A549 (cell line): Measurements from ENCODE around the gene VANGL1. TPM values are rescaled to one million over a fixed set of nuclear protein-coding genes. Genes with fewer than 3 reads are reported as not detected.
A peak's percentile ranks its signal among the peaks of the same experiment; 100 is the strongest.

Experiments
- ATAC-seq, 2 experiments: fragments of 200-7000 bp in 1 of 2; fragments of >200 bp in 1 of 2; cut with Nextera tagmentation in 1 of 2; cut with Tn5 transposase in 1 of 2; 3 replicates each; pipeline versions ENCODE4 v1.8.0 to v1.9.1; 2018 to 2020; ENCODE audit warnings: mild to moderate bottlenecking in 1 of 2, moderate library complexity in 1 of 2
- CTCF ChIA-PET: fragments of 300-600 bp; sonication (Branson Sonifier 250); formaldehyde crosslinking; extraction: SDS; loops from one replicate; lab custom pipeline; 2021; ENCODE audit warnings: antibody characterized with exemption, inconsistent platforms; lab: Yijun Ruan, JAX
- POLR2A ChIA-PET: fragments of 350-600 bp; formaldehyde crosslinking; extraction: SDS; loops from one replicate; lab custom pipeline; 2021; ENCODE audit warnings: antibody characterized with exemption, inconsistent platforms; lab: Yijun Ruan, JAX
- DNase-seq, 2 experiments: peaks; one replicate each; pipeline versions ENCODE4 v3.0.0 to v3.0.0-alpha.2; 2011 to 2016; ENCODE audit warnings: low read depth in 1 of 2, low spot score in 1 of 2
- FAIRE-seq: peaks from 2 replicates; lab custom pipeline; 2011; peaks lifted over from hg19 to GRCh38; lab: Jason Lieb, UNC
- H3K27ac ChIP-seq, 2 experiments: fragments of >200 bp; sonication (Bioruptor Twin); formaldehyde crosslinking; 3 replicates each; pipeline ENCODE4 v1.5.1; 2016 to 2017
- H3K4me1 ChIP-seq: fragments of >200 bp; sonication (Bioruptor Twin); formaldehyde crosslinking; 3 replicates; pipeline ENCODE4 v1.6.1; 2016
- H3K4me2 ChIP-seq: fragments of >200 bp; sonication (Bioruptor Twin); formaldehyde crosslinking; 3 replicates; pipeline ENCODE4 v1.6.1; 2016
- H3K4me3 ChIP-seq: fragments of >200 bp; sonication (Bioruptor Twin); formaldehyde crosslinking; 3 replicates; pipeline ENCODE4 v1.5.1; 2016
- H3K9me3 ChIP-seq: fragments of >200 bp; sonication (Bioruptor Twin); formaldehyde crosslinking; 3 replicates; pipeline ENCODE4 v1.6.1; 2016
- CBX2 ChIP-seq: fragments of 200-600 bp; sonication (generic); IDR thresholded peaks from 2 replicates; pipeline ENCODE4 v1.6.1; 2016; ENCODE audit warnings: low read depth, mild to moderate bottlenecking, borderline replicate concordance
- CBX8 ChIP-seq: fragments of 200-600 bp; sonication (generic); IDR thresholded peaks from 2 replicates; pipeline ENCODE4 v1.6.1; 2016
- CHD2 ChIP-seq: fragments of 150-350 bp; IDR thresholded peaks from 2 replicates; pipeline ENCODE4 v1.6.1; 2014; ENCODE audit warnings: low read length; ENCODE audit not compliant: partially characterized antibody
- CHD4 ChIP-seq: fragments of 200-600 bp; sonication (generic); IDR thresholded peaks from 2 replicates; pipeline ENCODE4 v1.6.1; 2016; ENCODE audit warnings: antibody characterized with exemption, mild to moderate bottlenecking, borderline replicate concordance
- EHMT2 ChIP-seq: fragments of 200-600 bp; sonication (generic); IDR thresholded peaks from 2 replicates; pipeline ENCODE4 v1.6.1; 2016; ENCODE audit warnings: antibody characterized with exemption, low read depth, mild to moderate bottlenecking, moderate library complexity
- EP300 ChIP-seq, 2 experiments: fragments of >200 bp; sonication (Bioruptor Twin); formaldehyde crosslinking; IDR thresholded peaks; 2 replicates in 1 of 2; 3 replicates in 1 of 2; pipeline ENCODE4 v1.6.1; 2016 to 2017
- FOSB ChIP-seq: fragments of 250-450 bp; sonication (Bioruptor Pico); IDR thresholded peaks from 2 replicates; pipeline ENCODE4 v1.5.0; 2020; ENCODE audit warnings: mild to moderate bottlenecking, moderate library complexity
- HDAC2 ChIP-seq: fragments of 200-600 bp; sonication (generic); IDR thresholded peaks from 2 replicates; pipeline ENCODE4 v1.6.1; 2016
- HOXA7 ChIP-seq: fragments of 250-450 bp; sonication (Bioruptor Pico); IDR thresholded peaks from 2 replicates; pipeline ENCODE4 v1.5.0; 2020; ENCODE audit warnings: mild to moderate bottlenecking, moderate library complexity
- HOXB5 ChIP-seq: fragments of 250-450 bp; sonication (Bioruptor Pico); IDR thresholded peaks from 2 replicates; pipeline ENCODE4 v1.5.0; 2020; ENCODE audit warnings: mild to moderate bottlenecking, moderate library complexity
- MAFK ChIP-seq: fragments of 450-650 bp; IDR thresholded peaks from 2 replicates; pipeline ENCODE4 v1.6.1; 2014; ENCODE audit not compliant: partially characterized antibody
- NFE2L2 ChIP-seq: fragments of 150-350 bp; conservative IDR thresholded peaks from 2 replicates; pipeline ENCODE4 v1.6.1; 2014; ENCODE audit warnings: low read length
- PHF8 ChIP-seq: fragments of 200-600 bp; sonication (generic); IDR thresholded peaks from 2 replicates; pipeline ENCODE4 v1.6.1; 2016; ENCODE audit warnings: low read depth, mild to moderate bottlenecking, antibody characterized with exemption, moderate library complexity, borderline replicate concordance
- RAD21 ChIP-seq, 2 experiments: fragments of >200 bp in 1 of 2; sonication (Bioruptor Twin) in 1 of 2; formaldehyde crosslinking in 1 of 2; IDR thresholded peaks in 1 of 2; conservative IDR thresholded peaks in 1 of 2; 2 replicates in 1 of 2; 3 replicates in 1 of 2; pipeline ENCODE4 v1.6.1; 2012 to 2018; ENCODE audit warnings: inconsistent platforms in 1 of 2
- SMC3 ChIP-seq: fragments of >200 bp; sonication (Bioruptor Twin); formaldehyde crosslinking; IDR thresholded peaks from 3 replicates; pipeline ENCODE4 v1.6.1; 2018; ENCODE audit warnings: inconsistent platforms
- SREBF2 ChIP-seq: fragments of 450-650 bp; IDR thresholded peaks from 2 replicates; pipeline ENCODE4 v1.6.1; 2014; ENCODE audit warnings: mild to moderate bottlenecking, moderate library complexity
- WGBS: methylation state at CpG from one replicate; pipeline ENCODE4 v1.1.6; 2017; ENCODE audit errors: missing lambda C conversion rate; 5-methylcytosine and 5-hydroxymethylcytosine counted together
- polyA plus RNA-seq, 4 experiments: library from polyadenylated mRNA; depleted of rRNA in 3 of 4; stranded (reverse); fragments of >200 nt; fragmentation: RNase III in 1 of 4; extraction: RNeasy Plus Mini Kit Qiagen cat#74134 plus additional on column Dnase treatment in 1 of 4; gene quantifications; 2 replicates in 3 of 4; 3 replicates in 1 of 4; pipeline ENCODE4 v1.2.3, GENCODE V29; 2011 to 2017
- TF ChIP-seq, protein P1 (sequence below): IDR thresholded peaks from 2 replicates; pipeline ENCODE4 v1.6.1; 2012
- TF ChIP-seq, protein P2 (sequence below): IDR thresholded peaks from 2 replicates; pipeline ENCODE4 v1.6.1; 2012; ENCODE audit warnings: low read depth, borderline replicate concordance
- TF ChIP-seq, protein P3 (sequence below): fragments of >200 bp; sonication (Bioruptor Twin); formaldehyde crosslinking; IDR thresholded peaks from 3 replicates; pipeline ENCODE4 v1.5.1; 2016

VANGL1 gene
- polyA plus RNA-seq, 2 of the 4 experiments (the other 2 are of a cell fraction) = 11.0 to 11.5 TPM

DNA sequence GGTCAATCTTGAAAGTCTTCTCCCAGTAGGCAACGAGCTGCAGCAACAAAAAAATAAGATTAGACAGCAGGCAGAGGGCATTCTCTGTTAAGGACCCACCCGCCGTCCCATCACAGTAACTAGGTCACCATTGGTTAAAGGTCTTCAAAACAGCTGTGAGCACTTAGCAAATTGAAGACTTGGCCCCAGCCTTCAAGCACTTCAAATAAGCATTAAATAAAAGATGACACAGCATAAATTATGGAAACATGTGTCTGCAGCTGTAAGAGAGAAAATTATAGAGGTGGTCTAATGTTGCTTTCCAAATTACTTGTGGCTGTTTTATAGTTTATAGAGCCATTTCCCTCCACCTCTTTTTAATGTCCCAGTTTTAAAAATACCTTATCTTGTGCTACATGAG lies 61.2 kb downstream of the VANGL1 start:
- Histone ChIP-seq H3K4me1 (no peaks in the 10 kb centered on the region), H3K27ac (no peak overlapping the region)
- TF ChIP-seq PHF8 (no peak), CHD2 (no peak), HOXB5 (CRISPR knock-in tag) (no peak), HDAC2 (no peak), MAFK (peak; percentile 81)
- TF ChIP-seq, all 56 proteins: peak for 1
- 76% methylated on average over 3 of the region's 3 CpGs for WGBS
- CTCF ChIA-PET = interaction anchor here (1.0 to 1.7 kb wide), 2 partner anchors 29 to 69 kb away, joined by 3 to 4 read pairs; no protein-coding TSS in a partner anchor
- ATAC-seq (no peak), DNase-seq (no peak), FAIRE-seq (no peak)
- POLR2A ChIA-PET = no interaction called here
- Histone ChIP-seq H3K4me2 (no peak overlapping the region), H3K9me3 (no peaks in the 10 kb centered on the region), H3K4me3 (no peak overlapping the region)

DNA sequence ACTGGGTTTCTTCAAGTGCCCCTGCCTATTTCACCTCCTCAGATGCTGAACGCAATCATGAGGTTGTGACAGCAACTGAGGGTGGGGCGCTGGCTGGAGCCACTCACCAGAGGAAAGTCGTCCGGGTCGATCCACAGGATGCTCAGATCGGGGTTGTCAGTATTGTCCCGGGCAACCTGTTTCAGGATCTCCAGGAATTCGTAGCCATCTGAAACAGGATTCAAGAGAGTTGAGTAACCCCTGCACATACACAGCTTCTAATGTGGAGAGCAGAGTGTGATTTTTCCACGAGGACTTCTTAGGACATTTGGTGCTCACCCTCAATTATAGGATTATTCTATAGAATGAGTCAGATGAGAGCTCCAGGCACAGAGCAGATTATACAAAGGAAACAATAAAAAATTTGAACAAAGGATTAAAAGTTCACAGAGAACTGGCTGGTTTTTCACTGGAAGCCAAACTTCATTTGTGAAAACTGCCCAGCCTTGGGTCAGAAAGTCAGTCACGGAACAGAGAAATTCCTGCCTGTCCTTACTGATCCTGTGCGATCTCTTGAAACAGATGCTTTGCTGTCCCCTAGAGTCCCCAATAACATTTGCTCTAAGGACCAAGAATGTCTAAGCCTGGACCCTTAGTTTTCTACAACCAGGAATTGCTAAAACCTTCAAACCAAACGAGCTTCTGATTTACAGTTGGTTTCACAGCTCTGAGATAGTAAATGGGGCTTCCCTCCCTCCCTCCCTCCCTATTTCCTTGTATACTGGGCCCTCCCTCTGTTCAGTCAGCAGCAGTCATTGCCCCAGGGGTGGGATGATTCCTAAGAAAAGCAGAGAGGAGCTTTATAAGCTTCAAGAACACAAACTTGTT lies 63.5 kb downstream of the VANGL1 start:
- no peak for TF ChIP-seq FOSB (CRISPR knock-in tag)
- no peak for TF ChIP-seq CBX8
- TF ChIP-seq CBX2 = no peak
- TF ChIP-seq EP300 (IDR thresholded peaks at IDR 0.05) = no peak
- H3K9me3 ChIP-seq = no peaks in the 10 kb centered on the region
- no peak overlapping the region for H3K4me3 ChIP-seq
- no peak overlapping the region for H3K27ac ChIP-seq
- ATAC-seq = no peak
- FAIRE-seq = no peak
- no peak overlapping the region for H3K4me2 ChIP-seq
- POLR2A ChIA-PET = interaction anchor here (0.7 kb wide), 1 partner anchor 66 kb away, joined by 3 read pairs; no protein-coding TSS in a partner anchor
- no peak for DNase-seq
- CTCF ChIA-PET = interaction anchor here (1.2 to 3.7 kb wide), 6 partner anchors 10 to 112 kb away, joined by 3 to 29 read pairs (median 10); no protein-coding TSS in a partner anchor
- WGBS = 59% methylated on average over 11 of the region's 12 CpGs
- H3K4me1 ChIP-seq = no peaks in the 10 kb centered on the region

DNA sequence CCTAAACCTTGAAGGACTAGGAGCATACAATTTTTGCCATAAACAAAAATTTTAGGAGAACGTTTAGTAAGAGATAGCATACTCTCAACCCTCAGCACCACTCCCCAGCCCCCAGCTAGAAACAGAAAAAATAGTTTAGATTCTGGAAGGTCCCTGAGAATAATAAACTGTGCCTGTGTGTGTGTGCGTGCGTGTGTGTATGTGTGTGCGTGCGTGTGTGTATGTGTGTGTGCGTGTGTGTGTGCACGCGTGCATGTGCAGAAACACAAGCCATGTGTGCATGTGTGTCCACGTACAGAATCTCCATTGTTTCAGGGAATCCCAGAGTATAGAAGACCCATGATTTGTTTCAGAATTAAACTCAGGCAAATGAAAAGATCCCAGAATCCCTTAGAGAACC lies 64.2 kb downstream of the VANGL1 start:
- no peak overlapping the region for H3K4me2 ChIP-seq
- no peaks in the 10 kb centered on the region for H3K4me1 ChIP-seq
- POLR2A ChIA-PET = interaction anchor here (0.7 kb wide), 1 partner anchor 66 kb away, joined by 3 read pairs; no protein-coding TSS in a partner anchor
- ATAC-seq = no peak
- TF ChIP-seq PHF8 = no peak
- TF ChIP-seq, protein P1, sequence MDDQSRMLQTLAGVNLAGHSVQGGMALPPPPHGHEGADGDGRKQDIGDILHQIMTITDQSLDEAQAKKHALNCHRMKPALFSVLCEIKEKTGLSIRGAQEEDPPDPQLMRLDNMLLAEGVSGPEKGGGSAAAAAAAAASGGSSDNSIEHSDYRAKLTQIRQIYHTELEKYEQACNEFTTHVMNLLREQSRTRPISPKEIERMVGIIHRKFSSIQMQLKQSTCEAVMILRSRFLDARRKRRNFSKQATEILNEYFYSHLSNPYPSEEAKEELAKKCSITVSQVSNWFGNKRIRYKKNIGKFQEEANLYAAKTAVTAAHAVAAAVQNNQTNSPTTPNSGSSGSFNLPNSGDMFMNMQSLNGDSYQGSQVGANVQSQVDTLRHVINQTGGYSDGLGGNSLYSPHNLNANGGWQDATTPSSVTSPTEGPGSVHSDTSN = no peak
- TF ChIP-seq CHD4 = no peak
- no peak for TF ChIP-seq HOXA7 (CRISPR knock-in tag)
- TF ChIP-seq, protein P2, sequence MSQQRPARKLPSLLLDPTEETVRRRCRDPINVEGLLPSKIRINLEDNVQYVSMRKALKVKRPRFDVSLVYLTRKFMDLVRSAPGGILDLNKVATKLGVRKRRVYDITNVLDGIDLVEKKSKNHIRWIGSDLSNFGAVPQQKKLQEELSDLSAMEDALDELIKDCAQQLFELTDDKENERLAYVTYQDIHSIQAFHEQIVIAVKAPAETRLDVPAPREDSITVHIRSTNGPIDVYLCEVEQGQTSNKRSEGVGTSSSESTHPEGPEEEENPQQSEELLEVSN = no peak
- TF ChIP-seq EHMT2 = no peak
- CTCF ChIA-PET = interaction anchor here (0.7 to 3.7 kb wide), 14 partner anchors 10 to 568 kb away, joined by 3 to 29 read pairs (median 4); no protein-coding TSS in a partner anchor
- no peak for FAIRE-seq
- 80% methylated on average over 9 of the region's 9 CpGs for WGBS
- H3K4me3 ChIP-seq = no peak overlapping the region
- DNase-seq = no peak
- H3K27ac ChIP-seq = no peak overlapping the region
- H3K9me3 ChIP-seq = no peaks in the 10 kb centered on the region

DNA sequence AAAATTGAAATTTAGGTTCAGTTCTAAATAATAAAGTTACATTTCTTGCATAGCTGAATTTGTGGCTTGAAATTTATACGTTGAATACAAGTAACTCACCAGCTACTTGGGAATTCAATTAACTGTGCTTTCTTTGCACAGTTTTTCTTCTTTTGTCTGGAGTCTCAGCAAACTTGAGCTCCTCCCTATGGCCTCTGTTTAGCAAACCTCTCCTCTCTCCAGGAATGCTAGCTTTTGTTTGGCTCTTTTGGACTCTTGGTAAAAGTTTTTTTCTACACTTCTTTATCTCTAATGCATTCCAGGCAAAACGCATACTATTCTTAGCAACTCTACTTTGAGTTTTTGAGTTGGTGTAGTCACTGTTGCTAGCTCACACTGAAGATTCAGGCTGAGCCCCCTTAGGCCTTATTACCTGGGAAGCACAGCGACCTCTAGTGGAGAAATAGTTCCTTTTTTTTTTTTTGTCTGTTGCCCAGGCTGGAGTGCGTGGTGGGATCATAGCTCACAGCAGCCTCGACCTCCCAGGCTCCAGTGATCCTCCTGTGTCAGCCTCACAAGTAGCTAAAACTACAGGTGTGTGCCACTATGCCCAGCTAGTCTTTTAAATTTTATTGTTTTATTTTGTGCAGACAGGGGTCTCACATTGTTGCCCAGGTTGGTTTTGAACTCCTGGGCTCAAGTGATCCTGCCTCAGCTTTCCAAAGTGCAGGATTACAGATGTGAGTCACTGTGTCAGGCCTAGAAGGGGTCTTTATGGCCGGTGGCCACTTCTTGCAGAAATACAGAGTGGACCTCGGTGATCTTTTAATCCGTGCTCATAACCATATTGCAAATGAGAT lies 65.0 kb downstream of the VANGL1 start:
- FAIRE-seq (no peak), ATAC-seq (peak; percentile 59 to 78; a peak in 5 of 6 replicates), DNase-seq (peak in 1 of 2 experiments; percentile 31)
- Histone ChIP-seq H3K9me3 (no peaks in the 10 kb centered on the region), H3K4me3 (no peak overlapping the region), H3K4me1 (no peaks in the 10 kb centered on the region), H3K4me2 (no peak overlapping the region), H3K27ac (no peak overlapping the region)
- TF ChIP-seq SREBF2 (no peak), NFE2L2 (no peak), SMC3 (peak; percentile 34; the same call in 1 of the 3 replicates), MAFK (no peak), HDAC2 (no peak), RAD21 (conservative IDR thresholded peaks at IDR 0.05 in 1 of 2, IDR thresholded peaks at IDR 0.05 in 1 of 2) (peak; percentile 39 to 41; a peak in 3 of 5 replicates)
- TF ChIP-seq, protein P3, sequence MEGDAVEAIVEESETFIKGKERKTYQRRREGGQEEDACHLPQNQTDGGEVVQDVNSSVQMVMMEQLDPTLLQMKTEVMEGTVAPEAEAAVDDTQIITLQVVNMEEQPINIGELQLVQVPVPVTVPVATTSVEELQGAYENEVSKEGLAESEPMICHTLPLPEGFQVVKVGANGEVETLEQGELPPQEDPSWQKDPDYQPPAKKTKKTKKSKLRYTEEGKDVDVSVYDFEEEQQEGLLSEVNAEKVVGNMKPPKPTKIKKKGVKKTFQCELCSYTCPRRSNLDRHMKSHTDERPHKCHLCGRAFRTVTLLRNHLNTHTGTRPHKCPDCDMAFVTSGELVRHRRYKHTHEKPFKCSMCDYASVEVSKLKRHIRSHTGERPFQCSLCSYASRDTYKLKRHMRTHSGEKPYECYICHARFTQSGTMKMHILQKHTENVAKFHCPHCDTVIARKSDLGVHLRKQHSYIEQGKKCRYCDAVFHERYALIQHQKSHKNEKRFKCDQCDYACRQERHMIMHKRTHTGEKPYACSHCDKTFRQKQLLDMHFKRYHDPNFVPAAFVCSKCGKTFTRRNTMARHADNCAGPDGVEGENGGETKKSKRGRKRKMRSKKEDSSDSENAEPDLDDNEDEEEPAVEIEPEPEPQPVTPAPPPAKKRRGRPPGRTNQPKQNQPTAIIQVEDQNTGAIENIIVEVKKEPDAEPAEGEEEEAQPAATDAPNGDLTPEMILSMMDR = peak; percentile 49
- ChIA-PET CTCF (interaction anchor here (0.6 to 3.7 kb wide), 27 partner anchors 8 to 569 kb away, joined by 3 to 29 read pairs (median 4); no protein-coding TSS in a partner anchor), POLR2A (no interaction called here)
- 46% methylated on average over 8 of the region's 8 CpGs for WGBS
